Measurements from ENCODE around the gene ADAM22. TPM values are rescaled to one million over a fixed set of nuclear protein-coding genes. Genes with fewer than 3 reads are reported as not detected.
"Not testable (repeated sequence)": the region's sequence is repeated elsewhere in the genome, so short reads cannot be mapped to it uniquely, and the experiment has no call there.

ADAM22 gene, protein sequence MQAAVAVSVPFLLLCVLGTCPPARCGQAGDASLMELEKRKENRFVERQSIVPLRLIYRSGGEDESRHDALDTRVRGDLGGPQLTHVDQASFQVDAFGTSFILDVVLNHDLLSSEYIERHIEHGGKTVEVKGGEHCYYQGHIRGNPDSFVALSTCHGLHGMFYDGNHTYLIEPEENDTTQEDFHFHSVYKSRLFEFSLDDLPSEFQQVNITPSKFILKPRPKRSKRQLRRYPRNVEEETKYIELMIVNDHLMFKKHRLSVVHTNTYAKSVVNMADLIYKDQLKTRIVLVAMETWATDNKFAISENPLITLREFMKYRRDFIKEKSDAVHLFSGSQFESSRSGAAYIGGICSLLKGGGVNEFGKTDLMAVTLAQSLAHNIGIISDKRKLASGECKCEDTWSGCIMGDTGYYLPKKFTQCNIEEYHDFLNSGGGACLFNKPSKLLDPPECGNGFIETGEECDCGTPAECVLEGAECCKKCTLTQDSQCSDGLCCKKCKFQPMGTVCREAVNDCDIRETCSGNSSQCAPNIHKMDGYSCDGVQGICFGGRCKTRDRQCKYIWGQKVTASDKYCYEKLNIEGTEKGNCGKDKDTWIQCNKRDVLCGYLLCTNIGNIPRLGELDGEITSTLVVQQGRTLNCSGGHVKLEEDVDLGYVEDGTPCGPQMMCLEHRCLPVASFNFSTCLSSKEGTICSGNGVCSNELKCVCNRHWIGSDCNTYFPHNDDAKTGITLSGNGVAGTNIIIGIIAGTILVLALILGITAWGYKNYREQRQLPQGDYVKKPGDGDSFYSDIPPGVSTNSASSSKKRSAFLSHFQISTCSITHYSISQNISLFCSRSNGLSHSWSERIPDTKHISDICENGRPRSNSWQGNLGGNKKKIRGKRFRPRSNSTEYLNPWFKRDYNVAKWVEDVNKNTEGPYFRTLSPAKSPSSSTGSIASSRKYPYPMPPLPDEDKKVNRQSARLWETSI
- total RNA-seq (ENCODE audit: insufficient read depth, low replicate concordance), result 5.5 TPM

DNA sequence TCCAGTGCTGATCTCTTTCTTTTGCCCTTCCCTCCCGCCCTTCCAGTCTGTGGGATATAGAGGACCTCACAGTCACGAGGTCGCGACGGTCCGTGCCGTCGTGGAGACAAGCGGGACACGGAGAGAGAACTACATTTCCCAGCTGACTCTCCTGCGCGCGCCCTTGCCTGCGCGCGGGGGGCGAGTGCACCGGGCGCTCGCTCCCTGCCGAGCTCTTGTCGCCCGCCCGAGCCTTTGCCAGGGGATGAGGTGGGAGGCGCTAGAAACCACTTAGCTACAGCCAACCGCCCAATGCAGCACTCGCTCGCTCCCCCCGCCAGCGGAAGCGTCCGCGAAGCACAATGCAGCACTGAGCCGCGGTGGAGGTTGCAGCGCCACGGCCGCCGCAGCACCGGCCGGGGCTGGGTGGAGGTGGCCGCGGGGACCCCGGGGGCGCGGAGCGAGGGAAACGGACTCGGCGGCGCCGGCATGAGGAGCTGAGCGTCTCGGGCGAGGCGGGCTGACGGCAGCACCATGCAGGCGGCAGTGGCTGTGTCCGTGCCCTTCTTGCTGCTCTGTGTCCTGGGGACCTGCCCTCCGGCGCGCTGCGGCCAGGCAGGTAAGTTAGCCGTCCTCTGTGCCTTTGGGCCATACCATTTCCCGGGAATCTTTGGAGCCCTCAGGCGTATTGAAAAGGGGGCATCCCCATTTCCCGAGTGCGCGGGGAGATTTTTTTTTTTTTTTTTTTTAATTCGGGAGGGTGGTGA lies at the start of gene ADAM22:
Gene ADAM22 (plus strand): TSS at position 299 of the 746 bp plus-strand sequence. CDS start 215 bp downstream, at position 514.
- DNase-seq (ENCODE audit: low spot score), result peak; percentile 85

- no peak for DNase-seq (ENCODE audit: low spot score)
Observed at GRCh38 chr7:87885018-87885417, 49.0 kb upstream of the ADAM22 start.

- DNase-seq (ENCODE audit: low spot score), result peak; percentile 48
Observed at GRCh38 chr7:87886875-87887274, 47.2 kb upstream of the ADAM22 start.

GRCh38 chr7:87895363-87895762 lies 38.7 kb upstream of the ADAM22 start:
- DNase-seq (ENCODE audit: low spot score), result no peak

DNA sequence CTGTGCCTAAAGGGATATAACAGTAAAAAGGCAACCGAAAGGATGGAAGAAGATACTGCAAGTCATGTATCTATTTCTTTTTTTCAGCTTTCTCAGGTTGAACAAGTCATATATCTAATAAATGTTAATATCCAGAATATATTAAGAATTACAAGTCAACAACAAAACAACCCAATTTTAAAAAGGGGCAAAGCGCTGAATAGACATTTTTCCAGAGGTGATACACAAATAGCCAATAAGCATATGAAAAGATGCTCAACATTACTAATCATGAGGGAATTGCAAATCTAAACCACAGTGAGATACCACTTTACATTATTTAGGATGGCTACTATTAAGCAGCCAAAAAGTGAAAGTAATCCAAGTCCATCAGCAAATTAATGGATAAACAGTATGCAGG lies 34.8 kb upstream of the ADAM22 start:
- no peak for DNase-seq (ENCODE audit: low spot score)

GRCh38 chr7:87907136-87907906 lies 26.7 kb upstream of the ADAM22 start:
- peak; percentile 1 for DNase-seq (ENCODE audit: low spot score)

DNA sequence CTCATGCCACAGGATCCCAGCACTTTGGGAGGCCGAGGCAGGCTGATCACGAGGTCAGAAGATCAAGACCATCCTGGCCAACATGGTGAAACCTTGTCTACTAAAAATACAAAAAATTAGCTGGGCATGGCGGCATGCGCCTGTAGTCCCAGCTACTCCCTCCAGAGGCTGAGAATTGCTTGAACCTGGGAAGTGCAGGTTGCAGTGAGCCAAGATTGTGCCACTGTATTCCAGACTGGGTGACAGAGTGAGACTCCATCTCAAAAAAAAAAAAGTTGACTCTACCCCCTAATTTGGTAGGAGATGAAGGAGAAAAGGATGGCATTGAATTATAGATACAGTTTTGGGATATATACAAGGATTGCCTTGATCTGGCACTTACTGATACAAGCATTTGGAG lies 25.2 kb upstream of the ADAM22 start:
- not testable (repeated sequence) for DNase-seq (ENCODE audit: low spot score)

- no peak for DNase-seq (ENCODE audit: low spot score)
Observed at GRCh38 chr7:87912121-87912520, 21.9 kb upstream of the ADAM22 start.

GRCh38 chr7:87918740-87919139 lies 15.3 kb upstream of the ADAM22 start:
- peak; percentile 49 for DNase-seq (ENCODE audit: low spot score)

DNA sequence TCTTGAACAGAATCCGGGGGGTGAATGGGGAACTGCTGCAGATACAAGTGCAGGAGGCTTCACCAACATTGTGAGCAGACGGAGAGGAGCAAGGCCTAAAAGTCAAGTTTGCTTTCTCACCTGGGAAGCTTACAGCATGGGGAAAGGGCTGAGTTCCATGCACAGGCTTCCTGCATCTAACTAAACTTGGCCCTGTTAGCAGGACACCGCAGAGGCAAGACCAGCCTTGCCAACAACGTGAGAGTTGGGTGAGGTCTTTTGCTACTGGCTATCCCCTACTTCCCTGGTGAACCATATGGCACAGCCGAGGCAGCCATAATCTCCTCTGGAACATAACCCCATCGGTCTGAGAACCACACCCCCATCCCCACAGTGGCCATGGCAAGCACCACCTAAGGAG lies 14.2 kb upstream of the ADAM22 start:
- DNase-seq (ENCODE audit: low spot score), result no peak

DNA sequence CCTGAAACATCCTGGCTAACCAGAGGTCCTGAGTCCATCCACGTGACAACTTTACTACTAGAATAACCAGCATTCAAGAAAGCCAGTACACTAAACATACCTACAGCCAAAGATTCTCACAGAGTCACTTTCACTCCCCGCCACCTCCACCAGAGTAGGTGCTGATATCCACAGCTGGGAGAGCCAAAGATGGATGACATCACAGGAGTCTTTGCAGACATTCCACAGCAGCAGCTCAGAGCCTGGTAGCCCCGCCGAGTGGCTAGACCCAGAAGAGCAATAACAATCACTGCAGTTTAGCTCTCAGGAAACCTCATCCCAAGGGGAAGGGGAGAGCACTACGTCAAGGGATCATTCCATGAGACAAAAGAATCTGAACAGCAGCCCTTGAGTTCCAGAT lies 13.5 kb upstream of the ADAM22 start:
- DNase-seq (ENCODE audit: low spot score), result no peak

DNA sequence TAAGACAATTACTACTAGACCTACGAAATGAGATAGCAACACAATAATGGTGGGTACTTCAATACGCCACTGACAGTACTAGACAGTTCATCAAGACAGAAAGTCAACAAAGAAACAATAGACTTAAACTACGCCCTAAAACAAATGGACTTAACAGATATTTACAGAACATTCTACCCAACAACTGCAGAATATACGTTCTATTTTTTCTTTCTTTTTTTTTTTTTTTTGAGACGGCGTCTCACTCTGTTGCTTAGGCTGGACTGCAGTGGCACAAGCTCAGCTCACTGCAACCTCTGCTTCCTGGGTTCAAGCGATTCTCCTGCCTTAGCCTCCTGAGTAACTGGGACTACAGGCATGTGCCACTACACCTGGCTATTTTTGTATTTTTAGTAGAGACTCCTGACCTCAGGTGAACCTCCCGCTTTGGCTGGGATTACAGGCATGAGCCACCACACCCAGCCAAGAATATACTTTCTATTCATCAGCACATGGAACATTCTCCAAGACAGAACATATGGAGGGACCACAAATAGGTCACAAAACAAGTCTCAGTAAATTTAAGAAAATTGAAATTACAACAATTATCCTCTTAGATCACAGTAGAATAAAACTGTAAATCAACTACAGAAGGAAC lies 11.2 kb upstream of the ADAM22 start:
- DNase-seq (ENCODE audit: low spot score), result not testable (repeated sequence)

DNA sequence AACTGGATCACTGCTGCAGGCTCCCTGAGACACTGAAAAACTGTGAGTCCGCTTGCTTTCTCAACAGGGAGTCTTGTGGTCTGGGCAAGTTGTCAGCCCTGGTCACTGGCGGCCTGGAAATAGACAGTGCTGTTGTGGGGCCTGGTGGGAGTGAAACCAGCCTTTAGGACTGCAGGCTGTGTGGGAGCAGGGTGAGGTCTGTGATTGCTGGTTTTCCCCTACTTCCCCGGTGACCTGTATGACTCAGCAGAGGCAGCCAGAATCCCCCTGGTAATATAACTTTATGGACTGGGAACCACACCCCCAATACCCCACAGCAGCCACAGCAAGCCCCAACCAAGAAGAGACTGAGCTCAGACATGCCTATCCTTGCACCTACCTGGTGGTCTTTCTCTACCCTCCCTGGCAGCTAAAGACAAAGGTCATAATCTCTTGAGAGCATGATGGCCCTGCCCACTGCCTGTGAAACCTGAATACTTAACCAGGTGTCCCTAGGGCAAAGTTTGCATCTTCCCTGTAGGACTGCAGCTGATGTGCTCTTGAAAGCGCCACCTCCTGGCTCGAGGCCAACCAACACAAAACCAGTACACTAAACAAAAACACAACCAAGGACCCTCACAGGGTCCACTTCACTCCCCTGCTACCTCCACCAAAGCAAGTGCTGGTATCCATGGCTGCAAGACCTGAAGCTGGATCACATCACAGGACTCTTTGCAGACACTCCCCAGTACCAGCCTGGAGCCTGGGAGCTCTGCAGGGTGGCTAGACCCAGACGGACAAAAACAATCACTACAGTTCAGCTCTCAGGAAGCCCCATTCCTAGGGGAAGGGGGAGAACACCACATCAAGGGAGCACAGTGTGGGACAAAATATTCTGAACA lies 7.2 kb upstream of the ADAM22 start:
- DNase-seq (ENCODE audit: low spot score), result no peak

- no peak for DNase-seq (ENCODE audit: low spot score)
Observed at GRCh38 chr7:87933605-87933952, 472 bp upstream of the ADAM22 start.

GRCh38 chr7:87934699-87935383 lies 790 bp downstream of the ADAM22 start:
- no peak for DNase-seq (ENCODE audit: low spot score)

- DNase-seq (ENCODE audit: low spot score), result no peak
Observed at GRCh38 chr7:87935384-87935706, 1.3 kb downstream of the ADAM22 start.

DNA sequence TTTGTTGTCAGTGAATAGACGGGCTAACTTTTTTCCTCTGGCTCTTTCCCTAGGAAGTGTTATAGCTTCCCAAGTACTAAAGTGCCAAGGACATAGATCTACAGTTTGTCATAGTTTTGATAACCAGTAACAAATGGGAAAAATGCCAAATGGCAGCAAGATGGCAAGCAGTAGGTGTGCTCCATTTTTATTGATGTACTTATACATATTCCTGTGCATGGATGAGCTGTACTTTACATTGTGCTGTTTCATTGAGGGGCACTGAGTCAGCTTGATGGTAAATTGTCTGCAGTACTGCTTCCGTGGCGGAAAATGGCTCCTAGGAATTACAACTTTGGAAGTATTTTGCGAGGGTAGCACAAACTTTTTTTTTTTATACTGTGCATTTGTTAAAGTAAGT lies 7.1 kb downstream of the ADAM22 start:
- no peak for DNase-seq (ENCODE audit: low spot score)

DNA sequence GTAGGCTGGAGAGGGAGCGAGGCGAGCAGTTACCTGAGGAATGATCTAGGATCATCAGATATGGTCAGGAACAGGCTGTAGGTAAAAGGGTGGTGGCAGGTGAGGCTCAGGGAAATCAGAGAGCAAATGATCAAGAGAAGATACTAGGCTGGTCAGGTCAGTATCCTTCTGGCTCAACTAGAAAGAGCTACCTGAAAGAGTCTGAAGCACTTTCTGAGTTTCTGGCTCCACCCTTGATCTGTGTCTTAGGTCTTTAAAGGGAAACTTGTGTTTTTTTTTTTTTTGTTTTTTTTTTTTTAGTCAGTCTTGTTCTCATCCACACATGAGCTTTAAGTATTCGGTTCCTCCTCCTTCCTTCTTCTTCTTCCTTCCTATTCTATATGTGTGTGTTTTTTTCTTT lies 10.5 kb downstream of the ADAM22 start:
- no peak for DNase-seq (ENCODE audit: low spot score)

DNA sequence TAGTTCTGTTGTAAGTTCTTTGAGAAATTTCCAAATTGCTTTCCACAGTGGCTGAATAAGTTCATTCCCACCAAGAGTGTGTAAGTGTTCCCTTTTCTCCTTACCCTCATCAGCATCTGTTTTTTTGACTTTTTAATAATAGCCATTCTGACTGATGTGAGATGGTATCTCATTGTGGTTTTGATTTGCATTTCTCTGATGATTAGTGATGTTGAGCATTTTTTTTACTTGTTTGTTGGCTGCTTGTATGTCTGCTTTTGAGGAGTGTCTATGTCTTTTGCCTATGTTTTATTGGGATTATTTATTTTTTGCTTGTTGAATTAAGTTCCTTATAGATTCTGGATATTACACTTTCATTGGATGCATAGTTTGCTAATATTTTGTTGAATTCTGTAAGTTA lies 11.9 kb downstream of the ADAM22 start:
- not testable (repeated sequence) for DNase-seq (ENCODE audit: low spot score)
